ENCODE data around the gene PTGR3.

PTGR3 gene

GRCh38 chr18:75228967-75229366 lies 20.0 kb upstream of the PTGR3 start:
- no peak for TF ChIP-seq CTCF (IDR thresholded peaks at IDR 0.05; ENCODE audit: low read depth, low read length, missing control alignments)
- DNase-seq (ENCODE audit: low read depth): no peak
- in situ Hi-C loops (cut with HindIII; ENCODE audit: low sequenced_read_pairs): no loop called here
- no peak overlapping the region for H3K4me3 ChIP-seq (ENCODE audit: low read depth, low read length)

- in situ Hi-C loops (cut with HindIII; ENCODE audit: low sequenced_read_pairs): no loop called here
- TF ChIP-seq CTCF (IDR thresholded peaks at IDR 0.05; ENCODE audit: low read depth, low read length, missing control alignments): no peak
- DNase-seq (ENCODE audit: low read depth): no peak
- H3K4me3 ChIP-seq (ENCODE audit: low read depth, low read length): no peak overlapping the region
Measured at GRCh38 chr18:75227535-75228296, 18.8 kb upstream of the PTGR3 start.

- in situ Hi-C loops (cut with HindIII; ENCODE audit: low sequenced_read_pairs): no loop called here
- DNase-seq (ENCODE audit: low read depth): no peak
- TF ChIP-seq CTCF (IDR thresholded peaks at IDR 0.05; ENCODE audit: low read depth, low read length, missing control alignments): no peak
- H3K4me3 ChIP-seq (ENCODE audit: low read depth, low read length): peak overlapping the region; percentile 17
Measured at GRCh38 chr18:75226956-75227316, 18.0 kb upstream of the PTGR3 start.

- H3K4me3 ChIP-seq (ENCODE audit: low read depth, low read length): peak overlapping the region; percentile 17
- DNase-seq (ENCODE audit: low read depth): no peak
- in situ Hi-C loops (cut with HindIII; ENCODE audit: low sequenced_read_pairs): no loop called here
- no peak for TF ChIP-seq CTCF (IDR thresholded peaks at IDR 0.05; ENCODE audit: low read depth, low read length, missing control alignments)
Measured at GRCh38 chr18:75226286-75226955, 17.5 kb upstream of the PTGR3 start.

- TF ChIP-seq CTCF (IDR thresholded peaks at IDR 0.05; ENCODE audit: low read depth, low read length, missing control alignments): no peak
- in situ Hi-C loops (cut with HindIII; ENCODE audit: low sequenced_read_pairs): no loop called here
- DNase-seq (ENCODE audit: low read depth): no peak
- H3K4me3 ChIP-seq (ENCODE audit: low read depth, low read length): no peak overlapping the region
Measured at GRCh38 chr18:75223687-75224347, 14.9 kb upstream of the PTGR3 start.

- no peak overlapping the region for H3K4me3 ChIP-seq (ENCODE audit: low read depth, low read length)
- no peak for DNase-seq (ENCODE audit: low read depth)
- TF ChIP-seq CTCF (IDR thresholded peaks at IDR 0.05; ENCODE audit: low read depth, low read length, missing control alignments): no peak
- in situ Hi-C loops (cut with HindIII; ENCODE audit: low sequenced_read_pairs): no loop called here
Measured at GRCh38 chr18:75222407-75222806, 13.5 kb upstream of the PTGR3 start.

Measured in astrocyte of the cerebellum (primary cell).